ENCODE measurements around the gene EIF2S2.

EIF2S2 gene

DNA sequence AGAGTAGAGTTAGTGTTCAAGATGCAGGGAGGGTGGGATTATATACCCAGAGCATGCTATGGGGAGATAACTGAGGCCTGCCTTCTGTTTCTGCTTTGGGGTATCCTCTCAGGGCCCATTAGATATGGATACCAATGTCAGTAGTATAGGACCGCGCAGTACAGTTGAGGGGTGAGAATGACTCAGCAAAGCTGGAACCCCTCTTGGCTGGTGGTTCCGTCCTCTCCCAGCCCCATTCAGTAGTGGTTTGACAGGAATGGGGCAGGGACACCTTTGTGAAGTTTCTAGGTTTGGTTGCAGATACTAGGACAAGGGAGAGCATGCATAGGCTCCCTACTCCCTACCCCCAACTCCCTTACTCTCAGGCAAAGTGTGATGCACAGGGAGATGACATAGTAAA, 47.8 kb downstream of the EIF2S2 start:
- no peak for DNase-seq (ENCODE audit: low read depth)

DNA sequence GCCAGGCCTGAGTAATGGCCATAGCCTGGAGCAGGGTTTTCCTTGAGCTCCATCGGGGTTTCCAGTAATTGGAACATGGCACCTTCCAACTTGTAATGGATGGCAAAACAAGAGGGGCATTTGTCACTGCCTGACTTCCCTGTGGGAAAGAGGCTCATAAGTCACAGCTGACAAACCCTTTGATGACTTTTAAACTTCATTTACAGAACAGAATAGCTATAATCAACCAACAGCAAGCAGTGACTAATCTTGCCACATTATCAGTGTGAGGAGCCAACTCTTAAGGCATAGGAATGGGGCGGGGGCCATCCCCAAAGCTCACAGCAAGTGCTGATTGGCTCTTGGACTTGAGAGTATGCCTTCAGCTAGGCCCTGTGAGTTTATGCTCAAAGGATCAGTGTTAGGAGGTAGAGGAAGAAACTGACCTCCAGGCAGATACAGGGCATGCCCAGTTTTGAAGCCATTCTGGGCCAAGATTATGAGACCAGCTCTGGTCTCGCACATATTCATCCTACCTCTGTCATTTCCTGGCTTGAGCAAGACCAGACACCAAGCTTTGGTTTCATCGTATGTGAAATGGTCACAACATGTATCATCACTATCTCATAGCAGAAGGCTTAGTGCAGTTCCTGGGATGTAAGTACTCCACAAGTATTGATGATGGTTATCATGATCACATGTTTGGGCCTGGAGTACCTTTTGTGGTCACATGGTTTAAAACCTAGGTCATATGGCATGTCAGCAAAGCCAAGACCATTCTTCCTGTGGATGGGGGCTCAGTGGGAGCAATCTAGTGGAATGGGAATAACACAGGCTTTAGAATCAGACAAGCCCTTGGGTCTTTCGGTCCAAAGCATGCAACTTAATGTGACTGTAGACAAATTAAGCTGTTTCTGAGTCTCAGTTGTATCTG, 49.2 kb downstream of the EIF2S2 start:
- no peak for DNase-seq (ENCODE audit: low read depth)

DNA sequence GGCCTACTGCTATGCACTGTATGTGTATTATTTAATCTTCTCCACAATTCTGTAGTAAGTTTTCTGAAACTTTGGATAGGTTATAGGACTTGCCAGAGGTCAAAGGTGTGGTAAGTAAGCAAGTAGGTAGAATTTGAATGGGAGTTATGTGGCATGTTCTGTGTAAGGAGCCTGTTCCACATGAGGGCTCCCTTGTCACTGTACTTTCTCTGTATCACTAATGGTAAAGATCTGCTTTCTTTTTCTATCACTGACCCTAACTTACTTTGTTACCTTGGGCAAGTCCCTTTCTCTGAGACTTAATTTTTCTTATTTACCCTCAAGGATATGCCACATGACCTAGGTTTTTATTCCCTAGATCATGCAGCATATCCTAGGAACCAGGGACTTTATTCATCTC, 50.3 kb downstream of the EIF2S2 start:
- no peak for DNase-seq (ENCODE audit: low read depth)

DNA sequence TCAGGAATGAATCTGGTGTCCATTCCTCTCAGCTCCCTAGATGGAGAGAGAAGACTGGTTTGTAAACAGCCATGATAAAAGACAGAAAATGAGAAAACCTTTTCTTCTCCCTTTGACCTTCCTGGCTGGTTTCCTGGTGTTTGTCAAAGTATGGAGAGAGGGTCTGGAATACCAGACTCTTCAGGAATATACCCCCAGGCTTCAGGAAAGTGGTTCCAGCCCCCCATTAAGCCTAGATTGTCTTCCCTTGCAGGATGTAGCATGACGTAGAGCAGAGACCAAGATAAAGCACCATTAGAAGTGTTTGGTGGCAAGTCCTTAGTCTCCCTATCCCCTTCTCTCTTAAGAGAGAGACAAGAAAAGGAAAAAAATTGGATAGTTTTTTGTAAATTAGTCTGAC, 51.1 kb downstream of the EIF2S2 start:
- DNase-seq (ENCODE audit: low read depth), result no peak

DNA sequence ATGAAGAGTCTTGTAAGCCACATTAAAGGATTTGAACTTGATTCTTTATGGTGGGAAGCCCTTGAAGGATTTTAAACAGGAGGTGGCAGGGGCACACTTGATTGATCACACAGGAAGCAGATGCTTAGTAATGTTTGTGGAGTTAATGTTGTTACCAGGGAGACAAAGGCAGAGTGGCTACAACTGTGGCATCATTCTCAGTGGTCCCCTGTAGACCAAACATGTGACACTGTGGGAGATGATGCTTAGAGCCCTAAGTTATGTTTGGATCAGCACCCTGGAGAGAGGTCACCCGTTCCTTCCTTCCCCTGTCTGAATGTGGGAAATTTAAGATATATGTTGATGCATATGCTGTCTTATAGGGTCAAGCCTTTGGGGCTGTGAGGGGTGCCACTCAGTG, 53.2 kb downstream of the EIF2S2 start:
- no peak for DNase-seq (ENCODE audit: low read depth)

DNA sequence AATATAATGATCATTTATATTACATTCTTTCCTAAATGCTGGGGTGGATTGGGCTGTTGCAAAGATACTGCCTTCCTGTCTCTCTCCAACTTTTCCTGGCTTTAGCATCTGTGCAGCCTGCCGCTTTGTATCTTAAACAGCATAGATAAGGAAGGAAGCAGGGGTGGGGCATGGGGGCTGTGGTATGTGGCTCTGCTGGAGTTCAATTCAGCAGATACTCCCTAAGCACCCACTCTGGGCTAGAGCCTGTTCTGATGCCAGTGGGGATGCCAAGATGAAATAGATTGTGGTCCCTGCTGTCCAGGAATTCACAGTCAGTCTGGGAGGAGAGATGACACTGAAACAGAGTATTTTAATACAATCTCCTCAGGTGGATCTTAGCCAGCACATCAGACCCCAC, 56.8 kb downstream of the EIF2S2 start:
- no peak for DNase-seq (ENCODE audit: low read depth)

DNA sequence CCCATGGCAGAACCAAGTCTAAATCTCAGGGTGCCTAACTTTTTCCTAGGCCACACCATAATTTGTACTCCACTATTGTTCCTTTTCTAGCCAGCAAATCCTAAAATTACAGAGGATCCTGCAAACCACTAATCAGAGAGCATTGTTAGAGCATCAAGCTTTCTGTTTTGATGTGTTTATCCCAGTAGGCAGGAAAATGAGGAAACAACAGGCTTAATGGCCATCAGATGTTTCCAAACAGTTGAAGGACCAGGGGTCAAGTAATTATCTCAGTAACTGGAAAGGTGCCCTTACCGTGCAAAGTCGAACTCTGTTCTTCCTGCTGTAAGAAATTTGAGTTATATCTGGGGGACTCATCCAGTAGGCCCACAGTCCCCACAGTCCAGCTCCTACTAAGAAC, 59.6 kb downstream of the EIF2S2 start:
- no peak for DNase-seq (ENCODE audit: low read depth)

DNA sequence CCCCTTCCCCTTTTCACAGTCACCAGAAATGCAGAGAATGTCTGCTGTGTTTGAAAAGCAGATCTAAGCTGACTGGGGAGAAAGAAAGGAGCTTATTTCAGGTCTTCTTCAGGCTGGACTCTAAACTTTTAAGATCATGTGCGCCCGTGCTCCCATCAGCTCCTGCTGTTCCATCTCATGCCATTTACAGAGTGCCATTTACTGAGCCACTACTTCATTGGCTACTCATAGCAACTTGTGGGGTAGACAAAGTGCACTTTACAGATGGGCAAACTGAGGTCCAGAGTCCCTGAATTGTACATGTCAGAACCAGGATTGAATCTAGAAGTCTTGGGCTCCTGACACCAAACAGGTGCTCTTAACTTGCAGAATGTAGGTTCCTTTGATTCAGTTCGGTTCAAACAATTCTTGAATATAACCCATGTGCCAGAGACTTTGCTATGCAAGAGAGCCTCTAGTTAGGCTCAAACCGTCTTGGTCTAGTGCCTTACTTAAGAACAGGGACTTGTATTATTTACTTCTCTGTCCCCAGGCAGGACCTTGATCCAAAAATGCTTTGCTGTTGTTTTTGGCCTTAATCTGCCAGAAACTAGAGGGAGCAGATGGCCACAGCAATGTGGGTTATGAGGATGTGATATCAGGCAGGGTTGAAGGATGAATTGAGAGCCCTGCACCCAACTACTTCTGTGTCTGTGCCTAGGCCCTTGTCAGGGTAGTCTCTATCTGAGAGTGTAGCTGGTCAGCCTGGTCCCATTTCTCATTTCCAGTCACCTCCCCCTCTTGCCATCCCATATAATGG, 61.9 kb downstream of the EIF2S2 start:
- no peak for DNase-seq (ENCODE audit: low read depth)

DNA sequence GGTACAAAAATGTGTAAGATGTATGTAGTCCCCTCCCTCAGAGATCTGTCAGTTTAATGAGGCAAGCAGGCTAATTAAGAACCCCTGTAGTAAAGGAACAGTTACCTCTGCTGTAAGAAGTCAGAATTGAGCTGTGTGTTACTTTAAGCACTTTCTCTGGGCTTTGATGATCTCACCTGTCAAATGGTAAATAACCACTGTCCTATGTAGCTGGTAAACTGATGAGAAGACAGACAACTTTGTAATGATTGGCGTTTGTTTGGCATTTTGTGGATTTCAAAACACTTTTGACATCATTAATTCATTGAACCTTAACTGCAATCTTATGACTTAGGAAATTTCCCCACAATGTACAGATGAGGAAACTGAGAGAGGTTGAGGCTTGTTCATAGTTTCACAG, 62.7 kb downstream of the EIF2S2 start:
- no peak for DNase-seq (ENCODE audit: low read depth)

DNA sequence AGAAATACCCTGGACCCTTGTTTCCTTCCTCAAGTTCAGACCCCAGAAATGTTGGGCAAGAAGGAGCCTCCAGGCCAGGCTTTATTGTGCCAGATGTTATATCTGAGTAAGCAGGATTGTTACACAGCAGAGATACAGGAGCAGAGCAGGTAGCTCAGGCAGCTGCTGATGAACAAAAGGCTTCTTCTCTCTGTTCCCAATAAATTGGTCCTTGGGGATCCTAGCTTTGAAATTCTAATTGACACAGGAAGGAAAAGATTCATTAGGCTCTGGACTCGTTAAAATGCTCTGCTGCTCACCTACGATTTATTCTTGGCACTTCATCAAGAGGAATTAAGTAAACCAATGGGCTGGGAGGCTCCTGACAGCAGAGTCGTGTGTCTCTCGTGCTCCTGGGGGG, 64.1 kb downstream of the EIF2S2 start:
- DNase-seq (ENCODE audit: low read depth), result no peak

DNA sequence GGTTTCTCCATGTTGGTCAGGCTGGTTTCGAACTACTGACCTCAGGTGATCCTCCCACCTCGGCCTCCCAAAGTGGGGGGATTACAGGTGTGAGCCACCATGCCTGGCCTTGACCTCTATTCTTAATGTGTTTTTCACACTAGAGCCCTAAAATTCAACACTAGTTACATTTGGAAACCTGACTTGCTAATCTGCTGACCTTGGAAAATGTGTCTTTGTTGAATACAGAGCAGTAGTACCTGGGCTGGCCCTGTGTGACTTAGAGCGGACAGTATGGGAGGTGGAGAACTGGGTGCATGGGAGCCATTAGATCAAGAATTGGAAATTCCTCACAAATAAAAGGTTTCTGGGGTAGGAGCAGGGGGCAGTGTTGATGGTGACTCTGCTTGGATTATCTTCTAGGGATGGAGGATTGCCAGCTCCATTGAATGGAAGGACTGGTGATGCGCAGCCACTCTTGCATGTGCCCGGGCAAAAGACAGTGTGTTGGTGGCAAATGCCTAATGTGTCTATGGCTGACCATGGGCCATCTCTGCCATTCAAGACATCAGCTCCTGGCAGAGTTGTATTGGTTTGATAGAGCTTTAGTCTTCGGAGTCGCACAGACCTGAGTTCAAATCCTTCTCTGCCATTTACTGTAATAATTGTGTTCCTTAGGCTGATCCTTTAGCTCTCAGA, 64.9 kb downstream of the EIF2S2 start:
- DNase-seq (ENCODE audit: low read depth), result no peak

DNA sequence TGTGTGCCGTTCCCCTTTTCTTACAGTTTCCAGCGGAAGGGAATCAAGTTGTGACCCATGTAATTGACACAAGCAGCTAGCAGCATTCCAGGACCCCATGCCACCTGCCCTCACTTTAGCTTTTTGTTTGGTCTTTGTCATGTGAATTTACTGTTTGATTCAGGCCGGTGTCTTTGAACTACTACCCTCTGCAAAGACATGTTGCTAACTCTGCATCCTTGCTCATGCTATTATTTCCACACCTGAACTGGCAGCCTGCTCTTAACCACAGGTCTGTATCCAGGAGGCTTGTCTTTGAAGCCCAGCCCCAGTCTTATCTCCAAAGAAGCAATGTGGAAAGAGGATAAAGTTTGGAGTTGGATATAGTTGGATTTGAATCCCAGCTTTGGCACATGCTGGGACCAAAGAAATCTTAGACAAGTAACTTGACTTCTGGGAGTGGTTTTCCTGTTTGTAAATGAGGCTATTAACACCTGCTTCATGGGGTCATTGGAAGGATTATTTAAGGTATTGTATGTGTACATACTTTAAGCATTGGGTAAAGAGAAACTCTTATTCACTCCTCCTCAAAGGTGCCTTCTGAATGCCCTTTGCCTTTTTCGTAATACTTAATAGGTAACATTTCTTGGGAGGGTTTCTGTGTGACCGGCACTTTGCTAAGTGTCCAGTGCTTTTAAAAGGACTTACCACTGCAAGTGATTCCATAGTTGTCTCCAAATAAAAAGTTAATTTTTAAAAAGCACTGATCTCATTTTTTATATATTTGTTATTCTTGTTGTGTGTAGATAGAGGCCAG, 65.9 kb downstream of the EIF2S2 start:
- no peak for DNase-seq (ENCODE audit: low read depth)

DNA sequence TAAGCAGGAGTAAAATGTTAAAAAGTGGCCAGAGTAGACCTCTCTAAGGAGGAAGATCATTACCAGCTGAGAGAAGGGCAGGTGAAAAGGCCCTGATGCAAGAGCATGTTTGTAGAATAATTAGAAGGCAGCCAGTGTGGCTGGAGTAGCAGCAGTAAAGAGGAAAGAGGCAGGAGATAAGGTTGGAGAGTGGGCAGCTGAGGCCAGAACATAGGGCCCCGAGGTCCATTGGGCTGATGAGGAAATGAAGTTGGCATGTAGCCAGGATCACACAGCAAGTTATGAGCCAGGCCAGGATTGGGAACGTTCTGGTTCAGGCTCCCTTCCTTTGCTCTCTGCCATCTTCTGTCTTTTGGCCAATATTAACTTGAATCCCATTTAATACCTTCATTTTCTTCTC, 66.7 kb downstream of the EIF2S2 start:
- no peak for DNase-seq (ENCODE audit: low read depth)

DNA sequence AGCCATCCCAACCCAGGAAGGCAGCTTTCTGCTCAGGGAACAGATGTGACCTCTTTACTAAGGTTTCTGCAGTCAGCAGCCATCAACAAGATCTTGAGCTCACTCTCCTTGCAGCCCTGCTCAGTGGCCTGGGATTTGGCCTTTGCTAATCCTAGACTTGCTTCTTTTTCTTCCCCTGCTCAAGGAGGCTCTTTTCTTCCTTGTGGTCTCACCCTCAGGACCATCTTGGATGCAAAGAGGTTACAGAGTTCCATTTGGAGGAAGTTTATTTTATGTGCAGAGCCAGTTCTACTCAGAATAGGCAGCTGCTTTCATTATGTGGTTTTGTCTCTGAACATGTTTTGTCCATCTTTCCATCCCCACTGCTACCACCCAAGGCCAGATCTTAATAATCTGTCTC, 69.0 kb downstream of the EIF2S2 start:
- no peak for DNase-seq (ENCODE audit: low read depth)

DNA sequence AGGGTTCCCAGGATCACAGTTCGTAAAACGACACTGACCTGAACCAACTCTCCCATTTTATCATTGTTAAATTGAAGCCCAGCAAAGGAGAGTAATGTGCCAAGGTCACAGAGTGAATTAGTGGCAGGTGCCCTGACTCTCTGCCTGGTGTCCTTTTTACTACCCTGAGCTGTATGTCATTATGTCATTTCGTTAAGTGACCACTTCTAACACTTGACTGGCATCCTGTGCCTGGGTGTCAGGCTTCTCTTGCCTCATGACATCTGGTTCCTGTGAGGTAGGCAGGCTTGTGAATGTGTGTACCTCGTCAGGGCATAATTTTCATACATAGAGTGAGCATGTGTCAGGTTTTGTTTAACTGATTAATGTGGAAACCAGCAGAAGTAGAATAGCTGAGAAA, 69.8 kb downstream of the EIF2S2 start:
- no peak for DNase-seq (ENCODE audit: low read depth)

DNA sequence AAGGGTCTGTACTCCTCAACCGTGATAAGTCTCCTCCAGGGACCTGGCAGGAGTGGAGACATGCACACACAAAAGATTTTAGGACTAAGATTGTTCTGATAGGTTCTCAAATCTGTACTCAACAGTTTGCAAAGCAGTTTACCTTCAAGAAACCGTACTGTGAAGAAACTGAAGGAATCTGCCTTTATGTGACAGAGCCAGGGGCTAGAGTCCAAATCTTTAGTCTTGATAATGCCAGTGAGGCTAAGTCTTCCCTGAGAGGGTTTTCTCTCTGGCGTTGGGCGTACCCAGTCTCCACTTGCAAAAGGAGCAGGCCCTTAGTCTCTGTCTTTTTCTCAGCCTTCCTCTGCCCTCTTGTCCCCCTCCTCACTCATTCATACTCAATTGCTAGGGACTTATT, 70.8 kb downstream of the EIF2S2 start:
- no peak for DNase-seq (ENCODE audit: low read depth)

DNA sequence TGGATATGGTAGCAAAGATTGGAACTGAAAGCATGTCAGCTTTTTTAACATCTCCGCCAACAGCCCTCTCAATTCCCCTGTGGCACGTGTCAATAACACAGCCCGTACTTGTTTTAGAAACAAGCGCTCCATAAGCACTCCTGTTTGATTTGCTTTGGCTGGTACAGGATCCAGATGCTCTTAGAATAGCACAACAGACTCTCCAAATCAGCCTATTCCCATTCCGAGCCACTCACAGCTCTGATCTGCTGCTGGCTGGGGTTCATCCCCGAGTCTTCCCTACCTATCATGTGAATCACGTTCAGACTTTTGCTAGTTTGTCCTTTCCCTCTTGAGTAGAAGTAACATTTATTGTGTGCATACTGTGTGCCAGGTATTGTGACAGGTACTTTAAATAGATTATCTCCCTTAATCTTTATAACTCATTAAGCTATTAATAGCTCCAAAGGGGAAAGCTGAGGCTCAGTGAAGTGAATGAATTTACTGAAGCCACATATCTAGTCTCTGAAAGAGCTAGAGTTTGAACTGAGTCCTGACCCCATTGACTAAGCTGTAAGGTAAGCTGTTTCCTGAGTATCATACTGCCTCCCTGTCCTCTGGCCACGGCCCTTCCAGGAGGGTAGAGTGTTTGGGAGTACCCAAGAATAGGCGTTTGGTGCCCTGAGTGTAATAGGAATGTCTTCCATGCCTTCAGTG, 71.6 kb downstream of the EIF2S2 start:
- no peak for DNase-seq (ENCODE audit: low read depth)

Data from GM04504 (cell line).